Endodermal cell (in vitro differentiated cells): ENCODE results near the gene PEX13. TPM values are rescaled to one million over a fixed set of nuclear protein-coding genes. Genes with fewer than 3 reads are reported as not detected.
"Not testable (repeated sequence)": the region's sequence is repeated elsewhere in the genome, so short reads cannot be mapped to it uniquely, and the experiment has no call there.

Experiments
- DNase-seq: peaks from one replicate; pipeline ENCODE4 v3.0.0-alpha.2; 2017
- H3K27ac ChIP-seq: 2 replicates; pipeline ENCODE4 v1.5.1; 2013; ENCODE audit warnings: mild to moderate bottlenecking, low read depth, low read length, moderate library complexity
- H3K27me3 ChIP-seq: 2 replicates; pipeline ENCODE4 v1.6.1; 2013; ENCODE audit warnings: mild to moderate bottlenecking, low read length, moderate library complexity; ENCODE audit not compliant: insufficient read depth, control insufficient read depth, poor library complexity, severe bottlenecking
- H3K36me3 ChIP-seq: 2 replicates; pipeline ENCODE4 v1.7.0; 2013; ENCODE audit warnings: mild to moderate bottlenecking, low read length, moderate library complexity; ENCODE audit not compliant: control insufficient read depth, insufficient read depth
- H3K4me1 ChIP-seq: one replicate; pipeline ENCODE4 v1.7.0; 2013; ENCODE audit warnings: low read length; ENCODE audit not compliant: control insufficient read depth, insufficient read depth
- H3K4me3 ChIP-seq: 2 replicates; pipeline ENCODE4 v1.5.1; 2013; ENCODE audit warnings: mild to moderate bottlenecking, low read length, moderate library complexity
- H3K9ac ChIP-seq: 2 replicates; pipeline ENCODE4 v1.6.1; 2013; ENCODE audit warnings: mild to moderate bottlenecking, low read length, moderate library complexity; ENCODE audit not compliant: poor library complexity, severe bottlenecking; ENCODE audit errors: extremely low read depth
- H3K9me3 ChIP-seq: 2 replicates; pipeline ENCODE4 v1.6.1; 2013; ENCODE audit warnings: mild to moderate bottlenecking, low read length, moderate library complexity; ENCODE audit not compliant: control insufficient read depth
- H3K27ac Mint-ChIP-seq: 2 replicates; pipeline ENCODE4 v1.8.0; 2020; ENCODE audit warnings: mixed read lengths
- H3K27me3 Mint-ChIP-seq: 2 replicates; pipeline ENCODE4 v1.8.0; 2021; ENCODE audit warnings: mild to moderate bottlenecking, mixed read lengths; ENCODE audit not compliant: insufficient read depth
- H3K36me3 Mint-ChIP-seq: 2 replicates; pipeline ENCODE4 v1.8.0; 2020; ENCODE audit warnings: low read depth, mixed read lengths
- H3K4me1 Mint-ChIP-seq: 2 replicates; pipeline ENCODE4 v1.8.0; 2020; ENCODE audit warnings: mixed read lengths
- H3K4me3 Mint-ChIP-seq: 2 replicates; pipeline ENCODE4 v1.8.0; 2020; ENCODE audit warnings: mild to moderate bottlenecking, moderate library complexity, mixed read lengths
- H3K9me3 Mint-ChIP-seq: 2 replicates; pipeline ENCODE4 v1.8.0; 2020; ENCODE audit warnings: mild to moderate bottlenecking, mixed read lengths
- WGBS, 2 experiments: methylation state at CpG; one replicate each; pipeline versions ENCODE4 v1.1.5 to v1.1.7; 2013; ENCODE audit warnings: missing lambda C conversion rate in 2 of 2, mixed read lengths in 1 of 2; ENCODE audit not compliant: insufficient coverage in 1 of 2, insufficient read length in 1 of 2; 5-methylcytosine and 5-hydroxymethylcytosine counted together
- total RNA-seq, 2 donors: library from RNA; stranded (reverse); fragmentation: NEBNext Ultra II Directional in 1 of 2; extraction: Animal tissue kit (Norgen Biotek cat#: 25700) in 1 of 2; gene quantifications; 2 replicates in 1 of 2; 3 replicates in 1 of 2; pipeline ENCODE4 v1.2.1, GENCODE V29; 2021
- TF ChIP-seq, protein P1 (sequence below): fragments of 200-600 bp; sonication (generic); conservative IDR thresholded peaks from 2 replicates; pipeline ENCODE4 v1.5.0; 2021; ENCODE audit warnings: antibody characterized with exemption, mild to moderate bottlenecking

The PEX13 gene
- total RNA-seq, 2 donors from 2014 or later = 24.3 to 25.9 TPM

DNA sequence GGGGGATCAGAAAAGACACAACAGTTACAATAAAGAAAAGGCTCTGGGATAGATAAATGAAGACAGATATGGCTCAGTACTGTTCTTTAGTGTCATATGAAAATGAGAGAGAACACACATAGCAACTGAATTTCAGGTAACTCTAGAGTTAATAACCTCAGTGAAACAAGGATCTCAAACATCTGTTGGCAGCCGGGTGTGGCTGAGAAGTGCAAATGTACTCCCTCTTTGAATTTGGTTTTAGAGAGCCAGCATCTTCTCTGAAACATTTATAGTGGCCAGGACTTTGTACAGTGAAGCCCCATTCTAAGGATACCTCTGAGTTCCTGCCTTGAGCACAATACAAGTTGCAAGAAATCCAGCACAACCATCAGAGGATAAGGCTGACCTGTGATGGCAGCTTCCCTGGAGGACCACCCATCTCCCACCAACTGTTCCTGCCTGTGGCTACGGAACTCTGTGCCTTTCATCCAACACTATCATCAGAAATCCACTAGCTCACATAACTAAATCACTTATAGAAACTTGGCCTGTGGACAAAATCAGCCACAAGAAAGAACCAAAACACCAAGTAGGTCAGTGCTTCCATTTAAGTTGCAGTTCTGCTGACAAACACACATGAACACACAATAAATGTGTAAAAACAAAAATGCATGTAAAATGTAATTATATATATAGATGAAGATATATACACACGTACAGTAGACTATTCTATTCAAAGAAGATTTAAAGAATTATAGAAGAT, 37.3 kb upstream of the PEX13 start:
- no peaks in the 10 kb centered on the region for H3K4me1 ChIP-seq
- Mint-ChIP-seq H3K9me3 (no peaks in the 10 kb centered on the region), H3K27ac (no peak overlapping the region), H3K4me1 (no peaks in the 10 kb centered on the region), H3K27me3 (peaks cover 4% of the 10 kb centered on the region), H3K36me3 (no peaks in the 10 kb centered on the region), H3K4me3 (no peak overlapping the region)
- H3K36me3 ChIP-seq = no peaks in the 10 kb centered on the region
- DNase-seq = no peak
- 80 to 93% methylated on average over 1 to 2 of the region's 3 CpGs for whole genome bisulfite sequencing, 2 experiments
- H3K4me3 ChIP-seq = no peak overlapping the region
- no peaks in the 10 kb centered on the region for H3K27me3 ChIP-seq
- H3K27ac ChIP-seq = no peak overlapping the region
- TF ChIP-seq, protein P1, sequence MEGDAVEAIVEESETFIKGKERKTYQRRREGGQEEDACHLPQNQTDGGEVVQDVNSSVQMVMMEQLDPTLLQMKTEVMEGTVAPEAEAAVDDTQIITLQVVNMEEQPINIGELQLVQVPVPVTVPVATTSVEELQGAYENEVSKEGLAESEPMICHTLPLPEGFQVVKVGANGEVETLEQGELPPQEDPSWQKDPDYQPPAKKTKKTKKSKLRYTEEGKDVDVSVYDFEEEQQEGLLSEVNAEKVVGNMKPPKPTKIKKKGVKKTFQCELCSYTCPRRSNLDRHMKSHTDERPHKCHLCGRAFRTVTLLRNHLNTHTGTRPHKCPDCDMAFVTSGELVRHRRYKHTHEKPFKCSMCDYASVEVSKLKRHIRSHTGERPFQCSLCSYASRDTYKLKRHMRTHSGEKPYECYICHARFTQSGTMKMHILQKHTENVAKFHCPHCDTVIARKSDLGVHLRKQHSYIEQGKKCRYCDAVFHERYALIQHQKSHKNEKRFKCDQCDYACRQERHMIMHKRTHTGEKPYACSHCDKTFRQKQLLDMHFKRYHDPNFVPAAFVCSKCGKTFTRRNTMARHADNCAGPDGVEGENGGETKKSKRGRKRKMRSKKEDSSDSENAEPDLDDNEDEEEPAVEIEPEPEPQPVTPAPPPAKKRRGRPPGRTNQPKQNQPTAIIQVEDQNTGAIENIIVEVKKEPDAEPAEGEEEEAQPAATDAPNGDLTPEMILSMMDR = no peak
- no peak overlapping the region for H3K9ac ChIP-seq
- no peaks in the 10 kb centered on the region for H3K9me3 ChIP-seq

DNA sequence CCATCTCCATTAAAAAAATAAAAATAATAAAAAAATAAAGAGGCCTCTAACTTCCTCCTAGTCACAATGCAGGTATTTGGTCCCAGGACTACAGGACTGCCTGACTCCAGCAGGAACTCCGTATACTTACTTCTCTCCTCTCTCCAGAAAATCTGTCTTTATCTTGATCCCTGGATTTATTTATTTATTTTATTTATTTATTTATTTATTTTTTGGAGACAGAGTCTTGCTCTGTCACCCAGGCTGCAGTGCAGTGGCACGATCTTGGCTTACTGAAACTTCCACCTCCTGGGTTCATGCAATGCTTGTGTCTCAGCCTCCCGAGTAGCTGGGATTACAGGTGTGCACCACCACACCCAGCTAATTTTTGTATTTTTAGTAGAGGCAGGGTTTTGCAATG, 35.5 kb upstream of the PEX13 start:
- not testable (repeated sequence) for H3K4me1 ChIP-seq, H3K36me3 ChIP-seq, H3K27me3 ChIP-seq, H3K9ac ChIP-seq, H3K36me3 Mint-ChIP-seq, H3K4me1 Mint-ChIP-seq, H3K9me3 Mint-ChIP-seq, H3K9me3 ChIP-seq, H3K27me3 Mint-ChIP-seq, H3K4me3 Mint-ChIP-seq, H3K27ac ChIP-seq, DNase-seq, H3K27ac Mint-ChIP-seq, H3K4me3 ChIP-seq
- WGBS, 2 experiments = 99% methylated on average over 3 of the region's 3 CpGs; no CpG with 5 or more reads in 1 of the 2 experiments

DNA sequence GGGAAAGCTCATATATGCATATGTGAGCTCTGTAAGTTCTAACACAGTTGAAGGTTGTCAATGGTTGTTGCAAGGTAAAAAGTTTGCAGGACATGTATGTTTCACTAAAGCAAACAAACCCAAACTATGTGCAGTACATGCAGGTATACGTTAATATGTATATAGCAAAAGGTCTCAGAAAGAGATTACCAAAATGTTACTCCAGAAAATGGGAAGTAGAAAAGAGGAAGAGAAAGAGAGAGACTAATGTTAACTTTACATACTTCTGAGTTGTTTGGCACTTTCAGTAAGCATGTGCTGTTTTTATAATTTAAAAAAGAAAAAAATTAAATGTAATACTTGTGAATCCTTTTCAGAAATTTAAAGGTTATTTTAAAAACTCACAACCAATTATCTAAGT, 32.8 kb upstream of the PEX13 start:
- Histone ChIP-seq H3K27me3 (no peaks in the 10 kb centered on the region), H3K27ac (no peak overlapping the region), H3K4me3 (no peak overlapping the region), H3K4me1 (no peaks in the 10 kb centered on the region), H3K9me3 (no peaks in the 10 kb centered on the region), H3K9ac (no peak overlapping the region), H3K36me3 (no peaks in the 10 kb centered on the region)
- H3K9me3 Mint-ChIP-seq = no peaks in the 10 kb centered on the region
- TF ChIP-seq, protein P1 = no peak
- no peaks in the 10 kb centered on the region for H3K36me3 Mint-ChIP-seq
- no peak overlapping the region for H3K4me3 Mint-ChIP-seq
- no peaks in the 10 kb centered on the region for H3K4me1 Mint-ChIP-seq
- 100% methylated on average over 1 of the region's 1 CpG; no CpG with 5 or more reads in 1 of the 2 experiments for WGBS, 2 experiments
- H3K27me3 Mint-ChIP-seq = no peaks in the 10 kb centered on the region
- DNase-seq = no peak
- no peak overlapping the region for H3K27ac Mint-ChIP-seq
